Measurements from ENCODE around the gene ABCA2.

Gene ABCA2

GRCh38 chr9:136969774-136970173 lies 58.3 kb downstream of the ABCA2 start:
- no peak for TF ChIP-seq CTCF (conservative IDR thresholded peaks at IDR 0.05)
- TF ChIP-seq ZFX (IDR thresholded peaks at IDR 0.05): no peak

GRCh38 chr9:136969150-136969549 lies 58.9 kb downstream of the ABCA2 start:
- H3K27ac ChIP-seq: no peak overlapping the region
- TF ChIP-seq CTCF (conservative IDR thresholded peaks at IDR 0.05) (no peak), ZFX (IDR thresholded peaks at IDR 0.05) (no peak)

More at GRCh38 chr9:136969774-136970173, 58.3 kb downstream of the ABCA2 start:
- no peak overlapping the region for H3K27ac ChIP-seq

GRCh38 chr9:136968333-136969127 lies 59.5 kb downstream of the ABCA2 start:
- no peak overlapping the region for H3K27ac ChIP-seq
- no peak for TF ChIP-seq ZFX (IDR thresholded peaks at IDR 0.05)
- TF ChIP-seq CTCF (conservative IDR thresholded peaks at IDR 0.05): no peak

- TF ChIP-seq ZFX (IDR thresholded peaks at IDR 0.05) (no peak), CTCF (conservative IDR thresholded peaks at IDR 0.05) (no peak)
- H3K27ac ChIP-seq: no peak overlapping the region
Observed at GRCh38 chr9:136965771-136966484, 62.1 kb downstream of the ABCA2 start.

GRCh38 chr9:136964833-136965422 lies 63.1 kb downstream of the ABCA2 start:
- no peak overlapping the region for H3K27ac ChIP-seq
- TF ChIP-seq ZFX (IDR thresholded peaks at IDR 0.05) (no peak), CTCF (conservative IDR thresholded peaks at IDR 0.05) (no peak)

GRCh38 chr9:136964171-136964689 lies 63.8 kb downstream of the ABCA2 start:
- TF ChIP-seq CTCF (conservative IDR thresholded peaks at IDR 0.05): no peak
- H3K27ac ChIP-seq: no peak overlapping the region

GRCh38 chr9:136963751-136964150 lies 64.3 kb downstream of the ABCA2 start:
- TF ChIP-seq CTCF (conservative IDR thresholded peaks at IDR 0.05) (no peak), ZFX (IDR thresholded peaks at IDR 0.05) (no peak)
- no peak overlapping the region for H3K27ac ChIP-seq

Data from C4-2B (cell line).